Cardiac muscle cell (in vitro differentiated cells and primary cell): ENCODE results near the gene RAB8A. TPM values are rescaled to one million over a fixed set of nuclear protein-coding genes. Genes with fewer than 3 reads are reported as not detected.

Source experiments
- DNase-seq, 2 donors: peaks; one replicate each; pipeline versions ENCODE4 v3.0.0 to v3.0.0-alpha.2; 2010 to 2017; ENCODE audit warnings: low read depth in 1 of 2, low spot score in 1 of 2
- H3K27ac ChIP-seq: fragments of 200-600 bp; sonication (generic); 2 replicates; pipeline ENCODE4 v1.5.1; 2016
- H3K27me3 ChIP-seq: fragments of 200-600 bp; sonication (generic); 2 replicates; pipeline ENCODE4 v1.6.0; 2016; ENCODE audit warnings: control low read depth
- H3K36me3 ChIP-seq: fragments of 200-600 bp; sonication (generic); 2 replicates; pipeline ENCODE4 v1.5.1; 2016; ENCODE audit warnings: control low read depth
- H3K4me1 ChIP-seq: fragments of 200-600 bp; sonication (generic); 2 replicates; pipeline ENCODE4 v1.8.1; 2017; ENCODE audit warnings: low read depth, mild to moderate bottlenecking, mixed run types
- H3K4me3 ChIP-seq: fragments of 200-600 bp; sonication (generic); 2 replicates; pipeline ENCODE4 v1.5.1; 2016; ENCODE audit warnings: mild to moderate bottlenecking
- H3K9me3 ChIP-seq: fragments of 200-600 bp; sonication (generic); 2 replicates; pipeline ENCODE4 v1.5.1; 2017; ENCODE audit warnings: low read depth, mild to moderate bottlenecking, control low read depth
- polyA plus RNA-seq: library from polyadenylated mRNA; unstranded; fragments of >200 nt; fragmentation: Nextera tagmentation; extraction: Ambion mirVana; gene quantifications from 2 replicates; pipeline ENCODE4 v1.2.1, GENCODE V29; 2016
- total RNA-seq: library from RNA; depleted of rRNA; stranded (reverse); fragments of >200 nt; gene quantifications from 2 replicates; pipeline ENCODE4 v1.2.3, GENCODE V29; 2016
- TF ChIP-seq, protein P1 (sequence below): IDR thresholded peaks from 2 replicates; pipeline ENCODE4 v1.5.1; 2012; ENCODE audit warnings: low read depth, mild to moderate bottlenecking, low read length

RAB8A gene
- total and polyA plus RNA-seq, 2 experiments from 2014 or later, result 38.2 to 93.8 TPM

DNA sequence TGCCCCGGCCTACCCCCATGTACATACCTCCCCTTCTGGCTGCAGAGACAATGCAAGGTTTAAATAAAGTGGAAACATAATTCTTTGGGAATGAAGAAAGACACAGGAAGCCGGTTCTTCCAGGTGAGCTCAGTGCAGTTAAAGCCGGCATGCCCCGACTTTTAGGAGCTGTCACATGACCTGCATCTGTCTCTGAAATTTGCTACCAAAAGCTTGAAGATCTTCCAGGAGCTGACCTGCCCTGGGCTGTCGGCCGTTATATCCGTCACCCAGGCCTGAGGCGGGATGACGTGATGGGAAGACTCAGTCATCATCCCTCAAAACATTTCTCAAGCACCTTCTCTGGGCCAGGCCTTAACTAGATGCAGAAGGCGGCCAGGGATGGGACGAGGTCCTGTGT lies 10.3 kb downstream of the RAB8A start:
- no peak for DNase-seq
- Histone ChIP-seq H3K27ac (no peak overlapping the region), H3K36me3 (peaks cover 40% of the 10 kb centered on the region), H3K9me3 (no peaks in the 10 kb centered on the region), H3K4me1 (no peaks in the 10 kb centered on the region), H3K4me3 (no peak overlapping the region), H3K27me3 (no peaks in the 10 kb centered on the region)
- TF ChIP-seq, protein P1, sequence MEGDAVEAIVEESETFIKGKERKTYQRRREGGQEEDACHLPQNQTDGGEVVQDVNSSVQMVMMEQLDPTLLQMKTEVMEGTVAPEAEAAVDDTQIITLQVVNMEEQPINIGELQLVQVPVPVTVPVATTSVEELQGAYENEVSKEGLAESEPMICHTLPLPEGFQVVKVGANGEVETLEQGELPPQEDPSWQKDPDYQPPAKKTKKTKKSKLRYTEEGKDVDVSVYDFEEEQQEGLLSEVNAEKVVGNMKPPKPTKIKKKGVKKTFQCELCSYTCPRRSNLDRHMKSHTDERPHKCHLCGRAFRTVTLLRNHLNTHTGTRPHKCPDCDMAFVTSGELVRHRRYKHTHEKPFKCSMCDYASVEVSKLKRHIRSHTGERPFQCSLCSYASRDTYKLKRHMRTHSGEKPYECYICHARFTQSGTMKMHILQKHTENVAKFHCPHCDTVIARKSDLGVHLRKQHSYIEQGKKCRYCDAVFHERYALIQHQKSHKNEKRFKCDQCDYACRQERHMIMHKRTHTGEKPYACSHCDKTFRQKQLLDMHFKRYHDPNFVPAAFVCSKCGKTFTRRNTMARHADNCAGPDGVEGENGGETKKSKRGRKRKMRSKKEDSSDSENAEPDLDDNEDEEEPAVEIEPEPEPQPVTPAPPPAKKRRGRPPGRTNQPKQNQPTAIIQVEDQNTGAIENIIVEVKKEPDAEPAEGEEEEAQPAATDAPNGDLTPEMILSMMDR, result no peak

DNA sequence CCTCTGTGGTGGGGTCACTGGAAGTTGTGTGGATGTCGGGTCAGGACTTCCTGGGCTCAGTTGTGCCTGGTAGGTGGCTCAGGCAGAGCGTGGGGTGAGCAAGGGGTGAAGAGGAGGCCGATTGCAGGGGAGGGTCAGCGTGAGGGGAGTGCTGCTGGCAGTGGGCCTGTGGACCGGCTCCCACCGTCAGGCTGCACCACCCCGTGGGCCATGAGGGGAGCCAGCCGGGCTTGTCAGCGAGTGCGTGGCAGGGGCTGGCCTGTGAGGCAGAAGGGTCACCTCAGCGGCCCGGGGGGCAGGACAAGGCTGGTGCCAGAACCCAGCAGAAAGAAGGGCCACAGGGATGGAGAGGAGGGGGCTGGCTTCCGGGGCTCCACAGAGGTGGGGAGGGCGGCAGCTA lies 13.3 kb downstream of the RAB8A start:
- H3K27ac ChIP-seq, result no peak overlapping the region
- TF ChIP-seq, protein P1, result no peak
- no peaks in the 10 kb centered on the region for H3K4me1 ChIP-seq
- H3K4me3 ChIP-seq, result no peak overlapping the region
- DNase-seq, result no peak
- no peaks in the 10 kb centered on the region for H3K27me3 ChIP-seq
- H3K36me3 ChIP-seq, result peaks cover 51% of the 10 kb centered on the region
- H3K9me3 ChIP-seq, result no peaks in the 10 kb centered on the region

DNA sequence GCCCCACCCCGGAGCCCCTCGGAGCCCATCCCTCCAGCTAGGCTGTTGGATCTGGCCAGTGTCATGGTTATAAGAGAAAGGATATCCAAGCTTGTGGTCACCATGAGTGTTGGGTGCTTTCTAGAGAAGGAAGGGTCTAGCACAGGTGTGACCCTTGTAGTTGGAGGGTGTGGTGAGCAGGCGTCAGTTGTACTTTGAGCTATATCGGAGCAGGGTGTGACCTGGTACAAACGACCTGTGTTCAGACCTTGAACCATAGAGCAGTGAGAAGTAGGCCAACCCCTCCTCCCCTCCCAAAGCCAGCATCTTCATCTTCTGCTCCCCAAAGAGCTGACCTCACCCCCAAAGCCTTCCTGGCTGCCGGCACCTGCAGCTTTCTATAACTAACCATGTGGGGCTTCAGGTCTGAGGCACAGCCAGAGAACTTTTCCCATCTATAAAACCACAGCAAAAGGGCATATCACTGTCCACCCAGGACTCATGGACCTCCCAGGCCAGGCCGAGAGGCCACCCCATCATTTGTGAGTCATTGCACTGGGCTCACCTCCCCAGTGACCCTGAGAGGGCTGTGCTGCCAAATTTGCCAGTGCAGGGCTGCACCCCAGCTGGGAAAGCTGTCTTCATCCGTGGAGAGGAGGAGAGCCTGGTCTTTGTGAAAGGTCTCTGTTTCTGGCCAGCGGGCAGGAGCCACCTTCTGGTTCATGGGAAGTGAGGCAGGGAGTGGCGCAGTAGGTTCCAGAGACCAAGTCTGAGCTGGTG lies 14.2 kb downstream of the RAB8A start:
- no peak overlapping the region for H3K27ac ChIP-seq
- no peak for DNase-seq
- no peak overlapping the region for H3K4me3 ChIP-seq
- peaks cover 57% of the 10 kb centered on the region for H3K36me3 ChIP-seq
- TF ChIP-seq, protein P1, result no peak
- no peaks in the 10 kb centered on the region for H3K9me3 ChIP-seq
- no peaks in the 10 kb centered on the region for H3K27me3 ChIP-seq
- no peaks in the 10 kb centered on the region for H3K4me1 ChIP-seq

DNA sequence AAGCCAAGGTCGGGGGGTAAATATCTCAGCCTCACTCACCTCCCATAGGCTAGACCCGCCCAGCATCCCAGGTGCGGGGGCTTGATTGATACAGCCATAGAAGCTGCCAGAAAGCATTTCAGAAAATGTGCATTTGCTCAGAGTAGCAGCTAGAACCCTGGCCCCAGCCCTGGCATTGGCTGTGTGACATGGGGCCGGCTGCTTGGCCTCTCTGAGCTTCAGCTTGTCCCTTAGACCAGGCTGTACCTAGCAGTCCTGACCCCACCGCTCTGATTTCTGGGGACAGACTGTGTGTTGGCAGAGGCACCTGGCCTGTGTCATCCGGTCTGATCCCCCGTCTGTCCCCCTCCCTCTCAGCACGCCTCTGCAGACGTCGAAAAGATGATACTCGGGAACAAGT lies 15.4 kb downstream of the RAB8A start:
- Histone ChIP-seq H3K27me3 (no peaks in the 10 kb centered on the region), H3K9me3 (no peaks in the 10 kb centered on the region), H3K4me3 (no peak overlapping the region), H3K36me3 (peaks cover 46% of the 10 kb centered on the region), H3K4me1 (no peaks in the 10 kb centered on the region), H3K27ac (no peak overlapping the region)
- TF ChIP-seq, protein P1, result no peak
- no peak for DNase-seq

DNA sequence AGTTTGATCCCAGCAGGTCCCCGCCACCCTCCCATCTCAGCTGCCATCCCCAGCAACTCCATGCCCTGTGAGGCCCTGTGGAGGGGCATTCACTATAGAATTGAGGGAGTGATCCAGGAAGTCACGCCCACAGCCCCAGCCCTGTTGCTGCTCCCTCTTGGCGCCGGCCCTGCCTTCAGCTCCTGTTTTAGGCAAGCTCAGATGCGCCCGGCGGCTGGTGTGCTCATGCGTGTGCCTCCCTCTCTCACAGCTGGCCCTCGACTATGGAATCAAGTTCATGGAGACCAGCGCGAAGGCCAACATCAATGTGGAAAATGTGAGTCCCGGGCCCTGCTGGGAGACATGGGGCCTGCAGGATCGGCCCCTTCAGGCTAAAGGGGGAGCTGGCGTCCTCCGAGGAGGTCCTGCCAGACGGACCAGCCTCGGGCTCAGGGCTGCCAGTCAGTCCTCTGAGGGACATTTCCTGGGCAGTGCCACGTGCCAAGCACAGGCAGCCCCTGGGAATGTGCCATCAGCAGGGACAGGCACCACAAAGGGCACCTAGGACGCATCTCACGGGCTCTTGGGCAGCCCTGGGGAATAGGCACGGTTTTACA lies 16.2 kb downstream of the RAB8A start:
- H3K36me3 ChIP-seq, result peaks cover 45% of the 10 kb centered on the region
- TF ChIP-seq, protein P1, result no peak
- no peak for DNase-seq
- no peaks in the 10 kb centered on the region for H3K9me3 ChIP-seq
- no peak overlapping the region for H3K27ac ChIP-seq
- H3K4me1 ChIP-seq, result no peaks in the 10 kb centered on the region
- H3K27me3 ChIP-seq, result no peaks in the 10 kb centered on the region
- H3K4me3 ChIP-seq, result no peak overlapping the region
